ENCODE data around the gene LSMEM2. TPM values are rescaled to one million over a fixed set of nuclear protein-coding genes. Genes with fewer than 3 reads are reported as not detected.

The LSMEM2 gene
- total RNA-seq, 2 donors from 2014 or later, result 0.26 TPM; not detected in 1

DNA sequence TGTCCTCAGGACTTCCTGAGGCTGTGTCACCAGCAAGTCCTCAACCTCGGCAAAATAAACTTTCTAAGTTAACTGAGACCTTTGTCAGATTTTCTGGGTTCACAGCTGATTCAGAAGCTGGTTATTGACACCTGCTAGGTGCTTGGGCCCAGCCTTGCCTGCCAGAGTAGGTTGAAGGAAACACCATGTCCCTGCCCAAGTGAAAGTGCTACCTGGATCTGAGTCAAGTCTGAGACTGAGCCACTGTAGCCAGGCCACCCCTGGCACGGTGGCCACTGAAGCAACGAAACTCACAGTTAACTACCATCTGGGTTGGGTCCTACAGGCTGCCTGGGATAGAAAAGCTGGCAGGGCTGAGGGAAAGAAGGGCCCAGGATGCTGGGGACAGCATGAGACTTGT lies 35.5 kb downstream of the LSMEM2 start:
- DNase-seq (no peak), ATAC-seq (replicated peaks in 1 of 2) (no peak)
- no peak overlapping the region for H3K4me3 Mint-ChIP-seq
- no peaks in the 10 kb centered on the region for H3K9me3 Mint-ChIP-seq
- peaks cover 26% of the 10 kb centered on the region for H3K4me1 Mint-ChIP-seq (ENCODE audit: low read depth)
- H3K27me3 Mint-ChIP-seq (ENCODE audit: low read depth), result no peaks in the 10 kb centered on the region
- no peaks in the 10 kb centered on the region for H3K36me3 Mint-ChIP-seq (ENCODE audit: insufficient read depth in 2 of 2)
- no peak overlapping the region for H3K27ac Mint-ChIP-seq

DNA sequence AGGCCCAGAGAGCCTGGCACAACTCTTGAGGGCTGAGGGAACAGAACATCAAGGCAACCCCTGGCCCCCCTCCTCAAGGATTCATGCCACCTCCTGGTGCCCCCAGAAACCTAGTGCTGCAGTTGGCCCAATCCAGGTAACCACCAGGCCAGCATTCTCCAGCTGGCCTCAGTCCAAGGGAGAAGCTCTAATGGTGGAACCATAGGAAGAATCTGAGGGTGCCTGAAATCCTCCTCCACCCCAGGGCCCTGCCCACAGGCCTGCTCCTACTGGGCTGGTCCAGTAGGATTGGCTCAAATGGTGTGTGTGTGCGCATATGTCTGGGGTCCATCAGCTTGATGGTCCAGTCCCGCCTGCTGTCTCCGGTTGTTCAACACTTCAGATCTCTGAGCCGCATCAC lies 35.9 kb downstream of the LSMEM2 start:
- DNase-seq (no peak), ATAC-seq (replicated peaks in 1 of 2) (no peak)
- no peaks in the 10 kb centered on the region for H3K36me3 Mint-ChIP-seq (ENCODE audit: insufficient read depth in 2 of 2)
- no peaks in the 10 kb centered on the region for H3K9me3 Mint-ChIP-seq
- peaks cover 30% of the 10 kb centered on the region for H3K4me1 Mint-ChIP-seq (ENCODE audit: low read depth)
- H3K27ac Mint-ChIP-seq, result no peak overlapping the region
- H3K27me3 Mint-ChIP-seq (ENCODE audit: low read depth), result no peaks in the 10 kb centered on the region
- no peak overlapping the region for H3K4me3 Mint-ChIP-seq

DNA sequence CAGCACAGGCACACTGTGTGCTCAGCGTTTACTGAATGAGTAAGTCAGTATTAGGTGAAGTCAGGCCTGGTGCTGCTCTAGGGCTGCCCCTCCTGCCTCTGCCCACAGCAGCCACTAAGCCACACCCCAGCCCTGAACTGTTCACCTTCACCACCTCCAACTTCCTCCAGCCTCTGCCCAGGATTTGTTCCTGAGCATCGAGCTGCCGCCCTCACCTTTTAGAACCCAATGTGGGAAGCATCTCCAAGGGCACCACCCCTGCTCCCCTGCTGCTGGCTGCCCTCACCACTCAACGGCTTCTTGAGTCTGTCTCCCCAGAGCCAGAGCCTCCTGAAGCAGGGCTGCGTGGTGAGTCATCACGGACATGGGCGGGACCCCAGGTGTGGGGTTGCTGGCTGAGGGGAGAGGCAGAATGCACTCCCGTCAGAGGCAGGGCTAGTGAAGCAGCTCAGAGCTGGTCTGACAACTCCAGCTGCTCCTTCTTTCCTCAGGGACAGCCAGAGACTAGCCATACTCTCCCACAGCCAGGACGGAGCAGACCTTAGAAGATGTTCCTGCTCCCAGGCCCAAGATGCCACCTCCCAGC lies 37.9 kb downstream of the LSMEM2 start:
- no peaks in the 10 kb centered on the region for H3K27me3 Mint-ChIP-seq (ENCODE audit: low read depth)
- peak in 1 of 2 donors; percentile 49 for DNase-seq
- H3K4me3 Mint-ChIP-seq, result peak overlapping the region; percentile 16 to 66
- no peaks in the 10 kb centered on the region for H3K36me3 Mint-ChIP-seq (ENCODE audit: insufficient read depth in 2 of 2)
- peak; percentile 30 to 38 for ATAC-seq (replicated peaks in 1 of 2)
- H3K27ac Mint-ChIP-seq, result peak overlapping the region; percentile 13
- H3K9me3 Mint-ChIP-seq, result no peaks in the 10 kb centered on the region
- peaks cover 39% of the 10 kb centered on the region for H3K4me1 Mint-ChIP-seq (ENCODE audit: low read depth)

DNA sequence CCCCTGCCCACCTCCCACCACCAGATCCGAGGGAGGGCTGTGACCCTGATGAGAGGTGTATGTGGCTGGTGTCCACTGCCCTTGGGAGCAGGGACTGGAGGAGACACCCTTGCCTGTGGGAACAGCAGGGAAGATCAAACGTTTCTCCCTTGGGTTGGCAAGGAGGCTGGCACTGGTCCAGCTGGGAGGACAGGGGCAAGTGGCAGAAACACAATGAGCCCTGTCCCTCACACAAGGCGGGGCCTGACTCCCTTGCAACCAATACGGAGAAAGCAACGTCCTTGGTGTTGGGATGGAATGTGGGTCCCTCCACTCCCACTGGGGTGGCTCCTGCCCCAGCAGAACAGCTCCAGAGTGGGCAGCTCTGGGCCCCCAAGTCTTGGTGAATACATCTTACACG lies 38.4 kb downstream of the LSMEM2 start:
- ATAC-seq (replicated peaks in 1 of 2), result no peak
- H3K36me3 Mint-ChIP-seq (ENCODE audit: insufficient read depth in 2 of 2), result no peaks in the 10 kb centered on the region
- H3K27me3 Mint-ChIP-seq (ENCODE audit: low read depth), result no peaks in the 10 kb centered on the region
- H3K27ac Mint-ChIP-seq, result no peak overlapping the region
- peaks cover 39% of the 10 kb centered on the region for H3K4me1 Mint-ChIP-seq (ENCODE audit: low read depth)
- no peak overlapping the region for H3K4me3 Mint-ChIP-seq
- DNase-seq, result no peak
- H3K9me3 Mint-ChIP-seq, result no peaks in the 10 kb centered on the region

DNA sequence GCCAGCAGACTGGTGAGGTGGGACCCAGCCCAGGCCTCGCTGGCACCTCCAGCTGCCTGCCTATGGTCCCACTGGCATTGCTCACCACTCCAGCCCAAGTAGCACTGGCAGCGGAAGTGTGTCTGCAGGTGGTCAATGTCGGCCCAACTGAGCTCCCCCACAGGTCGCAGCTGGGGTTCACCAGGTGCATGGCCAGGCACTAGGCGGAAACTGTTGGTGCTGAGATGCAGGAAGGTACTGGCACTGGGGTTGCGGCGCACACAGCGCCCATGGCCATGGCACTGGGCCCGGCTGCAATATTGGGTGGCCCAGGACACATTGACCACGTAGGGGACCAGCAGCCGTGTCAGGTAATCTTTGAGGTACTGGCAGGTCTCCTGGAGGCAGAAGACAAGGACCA lies 39.3 kb downstream of the LSMEM2 start:
- no peaks in the 10 kb centered on the region for H3K9me3 Mint-ChIP-seq
- H3K4me3 Mint-ChIP-seq, result no peak overlapping the region
- DNase-seq (no peak), ATAC-seq (replicated peaks in 1 of 2) (no peak)
- H3K27ac Mint-ChIP-seq, result no peak overlapping the region
- H3K4me1 Mint-ChIP-seq (ENCODE audit: low read depth), result peaks cover 39% of the 10 kb centered on the region
- no peaks in the 10 kb centered on the region for H3K27me3 Mint-ChIP-seq (ENCODE audit: low read depth)
- no peaks in the 10 kb centered on the region for H3K36me3 Mint-ChIP-seq (ENCODE audit: insufficient read depth in 2 of 2)

DNA sequence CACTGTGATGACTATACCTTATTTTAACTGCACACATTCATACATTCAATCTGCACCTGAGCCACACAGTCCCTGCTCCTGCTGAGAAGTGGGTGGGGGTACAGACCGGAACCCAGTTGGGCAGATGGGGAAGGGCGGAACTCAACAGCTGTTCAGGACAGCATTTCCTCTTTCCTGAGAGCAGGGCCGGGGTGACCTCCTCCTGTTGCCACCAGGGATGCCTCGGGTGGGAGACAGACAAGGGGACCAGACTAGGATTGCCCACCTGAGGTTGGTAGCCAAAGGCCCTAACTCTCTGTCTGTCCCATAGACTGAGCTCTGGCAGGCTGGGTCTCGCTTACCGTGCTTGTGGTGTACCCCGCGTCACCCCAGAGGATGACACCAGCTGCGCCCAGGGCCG lies 39.7 kb downstream of the LSMEM2 start:
- no peak for ATAC-seq (replicated peaks in 1 of 2)
- DNase-seq, result no peak
- Mint-ChIP-seq H3K27me3 (ENCODE audit: low read depth) (no peaks in the 10 kb centered on the region), H3K36me3 (ENCODE audit: insufficient read depth in 2 of 2) (no peaks in the 10 kb centered on the region), H3K9me3 (no peaks in the 10 kb centered on the region), H3K4me3 (no peak overlapping the region), H3K27ac (no peak overlapping the region), H3K4me1 (ENCODE audit: low read depth) (peaks cover 39% of the 10 kb centered on the region)

DNA sequence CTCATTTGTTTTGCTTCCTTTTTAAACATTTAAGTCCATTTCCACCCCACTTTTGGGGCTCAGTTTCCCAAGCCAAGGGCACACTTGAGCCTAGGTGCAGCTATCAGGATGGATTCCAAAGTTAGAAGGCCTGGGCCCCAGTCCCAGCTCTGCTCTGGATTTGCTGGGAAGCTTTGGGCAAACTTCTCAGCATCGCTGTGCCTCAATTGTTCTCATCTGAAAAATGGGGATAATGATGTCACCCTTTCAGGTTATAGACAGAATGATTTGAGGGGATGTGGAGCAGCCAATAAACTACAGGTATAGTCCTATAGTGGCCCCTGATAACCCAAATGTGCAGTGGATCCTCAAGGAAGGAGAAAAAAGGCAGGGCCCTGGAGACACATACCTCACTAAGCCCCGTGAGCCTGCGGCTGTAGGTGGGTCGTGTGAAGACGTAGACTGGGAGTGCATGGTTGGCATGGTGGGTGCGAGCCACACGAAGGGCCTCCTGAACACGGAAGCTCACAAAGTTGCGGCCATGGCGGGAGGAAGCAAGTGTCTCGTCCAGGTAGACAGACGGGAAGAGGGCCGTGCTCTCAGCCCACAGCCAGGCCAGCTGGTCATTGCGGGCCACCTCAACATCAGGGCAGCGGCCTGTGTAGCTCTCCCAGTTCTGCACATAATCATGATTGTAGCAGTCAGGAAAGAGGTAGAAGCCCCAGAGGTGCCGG lies 40.5 kb downstream of the LSMEM2 start:
- Mint-ChIP-seq H3K4me1 (ENCODE audit: low read depth) (peaks cover 36% of the 10 kb centered on the region), H3K4me3 (peak overlapping the region; percentile 0 to 18), H3K27me3 (ENCODE audit: low read depth) (no peaks in the 10 kb centered on the region), H3K36me3 (ENCODE audit: insufficient read depth in 2 of 2) (no peaks in the 10 kb centered on the region), H3K9me3 (no peaks in the 10 kb centered on the region), H3K27ac (no peak overlapping the region)
- DNase-seq (no peak), ATAC-seq (replicated peaks in 1 of 2) (no peak)

DNA sequence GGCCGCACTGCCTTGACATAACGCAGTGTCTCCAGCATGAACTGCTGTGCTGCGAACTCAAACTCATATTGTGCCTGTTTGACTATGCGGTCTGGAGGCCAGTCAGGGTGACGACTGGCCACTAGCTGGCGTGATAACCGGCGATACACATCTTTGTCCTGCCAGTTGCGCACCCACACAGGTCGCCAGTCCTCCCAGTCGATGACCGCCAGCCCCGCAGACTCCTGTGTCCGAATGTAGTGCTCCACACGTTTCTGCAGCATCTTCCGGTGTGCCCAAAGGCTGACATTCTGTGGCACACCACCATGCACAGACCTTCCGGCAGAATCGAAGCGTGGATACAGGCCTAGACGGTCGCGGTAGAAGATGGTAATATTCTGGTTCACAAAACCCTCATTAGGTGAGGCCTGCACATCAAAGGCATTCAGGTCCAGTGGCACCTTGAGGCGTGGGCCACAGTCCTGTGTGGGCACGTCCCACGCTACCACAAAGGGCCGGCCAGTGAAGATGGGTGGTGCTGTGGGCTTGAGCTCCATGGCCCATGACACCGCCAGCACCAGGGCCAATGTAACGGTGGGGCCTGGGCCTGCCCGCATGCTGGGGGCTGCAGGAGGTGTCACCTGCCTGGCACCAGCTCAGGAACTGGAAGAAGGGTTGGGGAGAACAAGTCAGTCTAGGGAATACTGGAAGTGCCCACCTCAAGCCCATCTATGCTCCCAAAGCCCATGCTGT lies 41.2 kb downstream of the LSMEM2 start:
- Mint-ChIP-seq H3K4me1 (ENCODE audit: low read depth) (peaks cover 41% of the 10 kb centered on the region), H3K9me3 (no peaks in the 10 kb centered on the region), H3K4me3 (peak overlapping the region; percentile 77 to 90), H3K27me3 (ENCODE audit: low read depth) (no peaks in the 10 kb centered on the region), H3K27ac (no peak overlapping the region), H3K36me3 (ENCODE audit: insufficient read depth in 2 of 2) (no peaks in the 10 kb centered on the region)
- ATAC-seq (replicated peaks in 1 of 2), result no peak
- DNase-seq, result no peak

DNA sequence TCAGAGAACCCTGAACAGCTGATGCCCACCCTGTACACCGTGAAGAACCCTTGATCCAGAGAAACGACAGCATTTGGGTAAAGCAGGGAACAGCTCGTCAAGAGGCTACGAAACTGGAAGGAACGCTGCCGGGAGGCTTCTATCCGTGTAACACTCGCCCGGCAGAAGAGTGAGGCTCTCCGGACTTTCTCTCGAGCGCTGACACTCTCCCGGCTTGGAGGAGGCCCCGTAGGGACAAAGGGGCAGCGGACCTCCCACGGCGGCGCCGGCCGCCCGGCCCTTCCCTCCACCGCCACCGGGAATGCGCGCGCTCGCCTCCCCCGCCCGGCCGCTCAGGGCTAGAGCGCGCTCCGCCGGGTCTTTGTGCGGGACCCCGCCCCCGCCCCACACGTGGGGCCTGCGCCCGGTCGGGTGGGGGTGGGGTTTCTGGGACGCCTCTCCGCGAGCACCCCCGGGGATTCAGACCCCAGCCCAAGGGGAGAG lies 42.0 kb downstream of the LSMEM2 start:
- H3K4me1 Mint-ChIP-seq (ENCODE audit: low read depth), result peaks cover 47% of the 10 kb centered on the region
- ATAC-seq (replicated peaks in 1 of 2), result peak; percentile 58 to 61
- no peaks in the 10 kb centered on the region for H3K9me3 Mint-ChIP-seq
- DNase-seq, result peak; percentile 66 to 68
- no peaks in the 10 kb centered on the region for H3K36me3 Mint-ChIP-seq (ENCODE audit: insufficient read depth in 2 of 2)
- peak overlapping the region; percentile 77 to 90 for H3K4me3 Mint-ChIP-seq
- peak overlapping the region; percentile 66 for H3K27ac Mint-ChIP-seq
- no peaks in the 10 kb centered on the region for H3K27me3 Mint-ChIP-seq (ENCODE audit: low read depth)

DNA sequence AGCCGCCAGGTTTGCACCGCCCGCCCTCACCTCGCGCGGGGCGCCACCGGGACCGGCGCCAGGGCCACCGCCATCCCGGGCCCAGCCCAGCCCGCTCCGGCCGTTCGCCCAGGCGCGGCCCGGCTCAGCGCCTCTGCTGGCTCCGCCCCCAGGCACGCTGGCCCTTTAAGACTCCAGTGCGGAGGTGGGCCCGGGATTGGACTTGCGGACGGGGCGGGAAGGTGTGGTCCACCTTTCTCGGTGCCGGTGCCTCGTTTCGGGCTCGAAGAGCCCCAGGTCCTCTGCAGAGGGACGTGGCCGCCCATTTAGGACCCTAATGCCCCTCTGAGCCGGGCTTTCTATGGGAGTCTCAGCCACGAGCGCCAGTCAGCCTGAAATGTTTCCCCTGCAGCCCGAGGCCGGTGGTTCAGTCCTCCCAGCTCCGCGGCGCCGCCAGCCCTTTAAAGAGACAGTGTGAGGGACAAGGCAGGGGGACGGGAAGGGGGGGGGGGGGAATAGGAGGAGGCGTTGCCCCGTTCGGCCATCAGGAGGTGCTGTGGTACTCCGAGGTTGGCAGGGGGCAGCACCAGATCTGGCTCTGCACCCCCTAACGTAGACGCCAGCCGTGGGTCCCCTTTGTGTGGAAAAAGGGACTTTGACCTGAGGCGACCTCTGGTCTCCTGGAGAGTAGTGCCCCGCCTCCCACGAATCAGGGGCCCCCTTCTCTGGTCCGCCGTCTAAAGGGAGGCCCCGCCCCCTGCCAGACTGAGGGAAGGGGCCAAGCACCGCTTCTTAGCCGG lies 42.6 kb downstream of the LSMEM2 start:
- Mint-ChIP-seq H3K36me3 (ENCODE audit: insufficient read depth in 2 of 2) (no peaks in the 10 kb centered on the region), H3K4me3 (peak overlapping the region; percentile 82), H3K27ac (peak overlapping the region; percentile 96), H3K4me1 (ENCODE audit: low read depth) (peaks cover 48% of the 10 kb centered on the region), H3K27me3 (ENCODE audit: low read depth) (no peaks in the 10 kb centered on the region), H3K9me3 (no peaks in the 10 kb centered on the region)
- peak; percentile 82 for ATAC-seq (replicated peaks in 1 of 2)
- peak; percentile 88 for DNase-seq

DNA sequence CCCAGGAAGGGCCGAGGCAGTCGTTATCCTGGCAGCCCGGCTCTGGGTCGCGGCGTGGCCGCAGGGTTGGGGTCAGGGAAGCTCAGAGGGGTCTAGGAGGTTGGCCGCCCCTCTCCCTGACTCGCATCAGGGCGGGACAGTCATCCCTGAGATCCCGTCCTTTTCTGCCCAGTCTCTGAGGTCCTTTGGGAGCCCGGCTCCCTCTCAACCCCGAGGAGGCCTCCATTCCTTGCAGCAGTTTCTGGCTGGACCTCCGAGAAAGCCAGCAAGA lies 43.2 kb downstream of the LSMEM2 start:
- Mint-ChIP-seq H3K27me3 (ENCODE audit: low read depth) (no peaks in the 10 kb centered on the region), H3K27ac (peak overlapping the region; percentile 96), H3K4me3 (peak overlapping the region; percentile 82), H3K9me3 (no peaks in the 10 kb centered on the region), H3K36me3 (ENCODE audit: insufficient read depth in 2 of 2) (no peaks in the 10 kb centered on the region), H3K4me1 (ENCODE audit: low read depth) (peaks cover 48% of the 10 kb centered on the region)
- ATAC-seq (replicated peaks in 1 of 2) (no peak), DNase-seq (no peak)

DNA sequence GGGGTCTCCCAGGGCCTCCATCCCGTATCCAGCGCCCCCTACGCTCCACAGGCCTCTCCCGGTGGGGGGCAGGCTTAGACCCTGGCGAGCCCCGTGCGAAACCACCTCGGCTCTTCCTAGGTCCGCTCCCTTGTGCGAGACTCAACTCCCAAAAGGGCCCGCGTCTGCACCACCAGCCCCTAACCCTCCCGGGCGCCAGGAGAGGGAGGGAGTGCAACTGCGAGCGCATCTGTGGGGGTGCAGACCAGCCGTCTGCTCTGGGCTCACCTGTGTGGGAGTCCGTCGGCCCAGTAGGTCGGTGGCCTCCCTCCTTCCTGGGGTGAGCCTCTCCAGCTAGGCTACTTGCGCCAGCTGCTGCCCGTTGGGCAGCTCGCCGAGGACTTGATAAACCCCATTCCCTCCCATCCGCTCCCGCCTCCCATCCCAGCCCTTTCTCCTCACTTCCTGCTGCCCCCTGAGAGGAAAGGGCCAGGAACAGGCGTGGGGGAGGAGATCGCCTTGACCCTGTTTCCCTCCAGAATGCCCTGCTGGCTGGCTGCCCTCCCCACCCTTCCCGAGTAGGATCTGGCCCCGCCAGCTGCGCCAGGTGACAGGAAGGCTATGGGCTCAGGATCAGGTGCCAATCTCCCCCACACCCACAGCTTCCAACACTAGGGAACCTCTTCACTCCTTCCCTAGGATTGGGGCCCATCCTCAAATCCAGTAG lies 43.7 kb downstream of the LSMEM2 start, which contains the start of gene HYAL2:
TSS of gene HYAL2 (minus strand) at position 360 of the 706 bp plus-strand sequence. CDS start 2,256 bp downstream, outside the sequence.
- Mint-ChIP-seq H3K27ac (peak within 1 kb of the TSS; percentile 96), H3K36me3 (ENCODE audit: insufficient read depth in 2 of 2) (no peaks in the 10 kb centered on the region), H3K4me1 (ENCODE audit: low read depth) (peaks cover 48% of the 10 kb centered on the region), H3K4me3 (peak within 1 kb of the TSS; percentile 82), H3K9me3 (no peaks in the 10 kb centered on the region), H3K27me3 (ENCODE audit: low read depth) (no peaks in the 10 kb centered on the region)
- ATAC-seq (replicated peaks in 1 of 2) (no peak), DNase-seq (no peak)
